ENCODE measurements around the gene ABHD12. TPM values are rescaled to one million over a fixed set of nuclear protein-coding genes. Genes with fewer than 3 reads are reported as not detected.

Gene ABHD12
- polyA plus RNA-seq, result 45.8 TPM
- long read RNA-seq, donor 1, transcript ABHD12-201 (13 exons, 2,117 nt), result major isoform, 9 of 9 reads
- long read RNA-seq, donor 1, partial matches to known transcripts, result 0 of 9 reads
- long read RNA-seq, donor 1, other reads (novel, unspliced or antisense), result 0 of 9 reads
- long read RNA-seq, donor 2, transcript ABHD12-202 (13 exons, 1,725 nt), result minor isoform, 12 of 40 reads
- long read RNA-seq, donor 2, transcript ABHD12-201 (13 exons, 2,117 nt), result major isoform, 23 of 40 reads
- long read RNA-seq, donor 2, partial matches to known transcripts, result 5 of 40 reads
- long read RNA-seq, donor 2, other reads (novel, unspliced or antisense), result 0 of 40 reads
- long read RNA-seq, donor 3, transcript ABHD12-201 (13 exons, 2,117 nt), result major isoform, 23 of 92 reads
- long read RNA-seq, donor 3, transcript ABHD12-202 (13 exons, 1,725 nt), result minor isoform, 6 of 92 reads
- long read RNA-seq, donor 3, partial matches to known transcripts, result 57 of 92 reads
- long read RNA-seq, donor 3, other reads (novel, unspliced or antisense), result 5 of 92 reads
- long read RNA-seq, donor 4, transcript ABHD12-201 (13 exons, 2,117 nt), result major isoform, 6 of 6 reads
- long read RNA-seq, donor 4, partial matches to known transcripts, result 0 of 6 reads
- long read RNA-seq, donor 4, other reads (novel, unspliced or antisense), result 0 of 6 reads
- long read RNA-seq, donor 5, transcript ABHD12-201 (13 exons, 2,117 nt), result major isoform, 7 of 10 reads
- long read RNA-seq, donor 5, partial matches to known transcripts, result 0 of 10 reads
- long read RNA-seq, donor 5, other reads (novel, unspliced or antisense), result 0 of 10 reads
- long read RNA-seq, donor 6, transcript ABHD12-201 (13 exons, 2,117 nt), result major isoform, 11 of 12 reads
- long read RNA-seq, donor 6, partial matches to known transcripts, result 0 of 12 reads
- long read RNA-seq, donor 6, other reads (novel, unspliced or antisense), result 0 of 12 reads
- long read RNA-seq, donor 7, transcript ABHD12-201 (13 exons, 2,117 nt), result major isoform, 7 of 13 reads
- long read RNA-seq, donor 7, partial matches to known transcripts, result 0 of 13 reads
- long read RNA-seq, donor 7, other reads (novel, unspliced or antisense), result 5 of 13 reads
- long read RNA-seq, donor 8, transcript ABHD12-201 (13 exons, 2,117 nt), result major isoform, 22 of 32 reads
- long read RNA-seq, donor 8, partial matches to known transcripts, result 6 of 32 reads
- long read RNA-seq, donor 8, other reads (novel, unspliced or antisense), result 0 of 32 reads
- long read RNA-seq, donor 9, transcript ABHD12-202 (13 exons, 1,725 nt), result minor isoform, 6 of 21 reads
- long read RNA-seq, donor 9, transcript ABHD12-201 (13 exons, 2,117 nt), result major isoform, 15 of 21 reads
- long read RNA-seq, donor 9, partial matches to known transcripts, result 0 of 21 reads
- long read RNA-seq, donor 9, other reads (novel, unspliced or antisense), result 0 of 21 reads
- long read RNA-seq, donor 10, transcript ABHD12-201 (13 exons, 2,117 nt), result major isoform, 16 of 34 reads
- long read RNA-seq, donor 10, partial matches to known transcripts, result 16 of 34 reads
- long read RNA-seq, donor 10, other reads (novel, unspliced or antisense), result 0 of 34 reads
- long read RNA-seq, donor 11, transcript ABHD12-201 (13 exons, 2,117 nt), result major isoform, 18 of 21 reads
- long read RNA-seq, donor 11, partial matches to known transcripts, result 0 of 21 reads
- long read RNA-seq, donor 11, other reads (novel, unspliced or antisense), result 0 of 21 reads

GRCh38 chr20:25390538-25391528 lies at the start of gene ABHD12:
TSS of gene ABHD12 (minus strand) at chr20:25390835. CDS start at chr20:25390703, 132 bp downstream.
- no peaks in the 10 kb centered on the region for H3K4me1 ChIP-seq (ENCODE audit: control insufficient read depth, insufficient read depth, low read length)
- H3K9me3 ChIP-seq (ENCODE audit: control insufficient read depth, low read depth, low read length), result no peaks in the 10 kb centered on the region
- peak within 1 kb of the TSS; percentile 87 for H3K4me3 ChIP-seq (ENCODE audit: low read length)
- peak; percentile 96 to 98 for DNase-seq
- 7% methylated on average over 3 of the region's 91 CpGs for WGBS (ENCODE audit: insufficient coverage, low lambda C conversion rate)
- H3K36me3 ChIP-seq (ENCODE audit: control insufficient read depth, insufficient read depth, low read length), result peaks cover 3% of the 10 kb centered on the region
- H3K27me3 ChIP-seq (ENCODE audit: control insufficient read depth, insufficient read depth, low read length), result no peaks in the 10 kb centered on the region
- H3K27ac ChIP-seq (ENCODE audit: low read length), result peak within 1 kb of the TSS; percentile 88

- Histone ChIP-seq H3K4me1 (ENCODE audit: control insufficient read depth, insufficient read depth, low read length) (no peaks in the 10 kb centered on the region), H3K27me3 (ENCODE audit: control insufficient read depth, insufficient read depth, low read length) (no peaks in the 10 kb centered on the region), H3K9me3 (ENCODE audit: control insufficient read depth, low read depth, low read length) (no peaks in the 10 kb centered on the region), H3K27ac (ENCODE audit: low read length) (no peak overlapping the region), H3K4me3 (ENCODE audit: low read length) (no peak overlapping the region), H3K36me3 (ENCODE audit: control insufficient read depth, insufficient read depth, low read length) (peaks cover 5% of the 10 kb centered on the region)
- whole genome bisulfite sequencing (ENCODE audit: insufficient coverage, low lambda C conversion rate), result 100% methylated on average over 2 of the region's 3 CpGs
- DNase-seq, result no peak
These were observed 48.7 kb upstream of the ABHD12 start for GRCh38 chr20:25439328-25439727.

- no CpG with 5 or more reads among the region's 4 CpGs for whole genome bisulfite sequencing (ENCODE audit: insufficient coverage, low lambda C conversion rate)
- H3K27ac ChIP-seq (ENCODE audit: low read length), result no peak overlapping the region
- no peak for DNase-seq
These were observed 46.5 kb upstream of the ABHD12 start for GRCh38 chr20:25437153-25437581.

DNA sequence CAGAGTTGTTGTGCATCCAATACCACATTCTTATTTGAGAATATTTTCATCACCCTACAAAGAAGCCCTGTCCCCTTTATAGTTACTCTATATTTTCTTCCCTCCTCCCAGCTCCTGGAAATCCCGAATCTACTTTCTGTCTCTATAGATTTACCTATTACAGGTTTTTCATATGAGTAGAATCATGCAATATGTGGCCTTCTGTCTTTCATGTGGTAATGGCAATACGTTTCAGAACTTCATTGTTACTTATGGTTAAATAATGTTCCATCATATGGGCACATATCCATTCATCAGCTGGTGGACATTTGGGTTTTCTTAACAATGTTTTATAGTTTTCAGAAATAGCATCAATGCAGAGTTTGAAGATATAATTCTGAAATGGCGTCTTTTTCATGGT lies 33.9 kb upstream of the ABHD12 start:
- H3K9me3 ChIP-seq (ENCODE audit: control insufficient read depth, low read depth, low read length), result no peaks in the 10 kb centered on the region
- no peaks in the 10 kb centered on the region for H3K4me1 ChIP-seq (ENCODE audit: control insufficient read depth, insufficient read depth, low read length)
- H3K36me3 ChIP-seq (ENCODE audit: control insufficient read depth, insufficient read depth, low read length), result peaks cover 2% of the 10 kb centered on the region
- WGBS (ENCODE audit: insufficient coverage, low lambda C conversion rate), result 100% methylated on average over 2 of the region's 3 CpGs
- no peak for DNase-seq
- no peak overlapping the region for H3K4me3 ChIP-seq (ENCODE audit: low read length)
- H3K27ac ChIP-seq (ENCODE audit: low read length), result no peak overlapping the region
- no peaks in the 10 kb centered on the region for H3K27me3 ChIP-seq (ENCODE audit: control insufficient read depth, insufficient read depth, low read length)

More at GRCh38 chr20:25437153-25437581, 46.5 kb upstream of the ABHD12 start:
- Histone ChIP-seq H3K36me3 (ENCODE audit: control insufficient read depth, insufficient read depth, low read length) (peaks cover 5% of the 10 kb centered on the region), H3K4me1 (ENCODE audit: control insufficient read depth, insufficient read depth, low read length) (no peaks in the 10 kb centered on the region), H3K4me3 (ENCODE audit: low read length) (no peak overlapping the region), H3K9me3 (ENCODE audit: control insufficient read depth, low read depth, low read length) (no peaks in the 10 kb centered on the region), H3K27me3 (ENCODE audit: control insufficient read depth, insufficient read depth, low read length) (no peaks in the 10 kb centered on the region)

GRCh38 chr20:25422032-25422431 lies 31.4 kb upstream of the ABHD12 start:
- Histone ChIP-seq H3K27me3 (ENCODE audit: control insufficient read depth, insufficient read depth, low read length) (no peaks in the 10 kb centered on the region), H3K27ac (ENCODE audit: low read length) (no peak overlapping the region), H3K4me3 (ENCODE audit: low read length) (no peak overlapping the region), H3K4me1 (ENCODE audit: control insufficient read depth, insufficient read depth, low read length) (no peaks in the 10 kb centered on the region), H3K9me3 (ENCODE audit: control insufficient read depth, low read depth, low read length) (no peaks in the 10 kb centered on the region), H3K36me3 (ENCODE audit: control insufficient read depth, insufficient read depth, low read length) (peaks cover 5% of the 10 kb centered on the region)
- WGBS (ENCODE audit: insufficient coverage, low lambda C conversion rate), result 83% methylated on average over 1 of the region's 4 CpGs
- no peak for DNase-seq

GRCh38 chr20:25421102-25421501 lies 30.5 kb upstream of the ABHD12 start:
- DNase-seq, result no peak
- Histone ChIP-seq H3K27ac (ENCODE audit: low read length) (no peak overlapping the region), H3K36me3 (ENCODE audit: control insufficient read depth, insufficient read depth, low read length) (peaks cover 3% of the 10 kb centered on the region), H3K9me3 (ENCODE audit: control insufficient read depth, low read depth, low read length) (no peaks in the 10 kb centered on the region), H3K4me1 (ENCODE audit: control insufficient read depth, insufficient read depth, low read length) (no peaks in the 10 kb centered on the region), H3K4me3 (ENCODE audit: low read length) (no peak overlapping the region), H3K27me3 (ENCODE audit: control insufficient read depth, insufficient read depth, low read length) (no peaks in the 10 kb centered on the region)

GRCh38 chr20:25418776-25419175 lies 28.1 kb upstream of the ABHD12 start:
- Histone ChIP-seq H3K27me3 (ENCODE audit: control insufficient read depth, insufficient read depth, low read length) (no peaks in the 10 kb centered on the region), H3K4me3 (ENCODE audit: low read length) (no peak overlapping the region), H3K9me3 (ENCODE audit: control insufficient read depth, low read depth, low read length) (no peaks in the 10 kb centered on the region), H3K4me1 (ENCODE audit: control insufficient read depth, insufficient read depth, low read length) (no peaks in the 10 kb centered on the region), H3K27ac (ENCODE audit: low read length) (no peak overlapping the region), H3K36me3 (ENCODE audit: control insufficient read depth, insufficient read depth, low read length) (peaks cover 3% of the 10 kb centered on the region)
- DNase-seq, result no peak
- no CpG with 5 or more reads among the region's 1 CpG for WGBS (ENCODE audit: insufficient coverage, low lambda C conversion rate)

- no peak for DNase-seq
- Histone ChIP-seq H3K36me3 (ENCODE audit: control insufficient read depth, insufficient read depth, low read length) (no peaks in the 10 kb centered on the region), H3K4me3 (ENCODE audit: low read length) (no peak overlapping the region), H3K27ac (ENCODE audit: low read length) (no peak overlapping the region), H3K4me1 (ENCODE audit: control insufficient read depth, insufficient read depth, low read length) (peaks cover 2% of the 10 kb centered on the region), H3K9me3 (ENCODE audit: control insufficient read depth, low read depth, low read length) (no peaks in the 10 kb centered on the region), H3K27me3 (ENCODE audit: control insufficient read depth, insufficient read depth, low read length) (no peaks in the 10 kb centered on the region)
- WGBS (ENCODE audit: insufficient coverage, low lambda C conversion rate), result 100% methylated on average over 1 of the region's 5 CpGs
These were observed 18.3 kb upstream of the ABHD12 start for GRCh38 chr20:25408890-25409289.

DNA sequence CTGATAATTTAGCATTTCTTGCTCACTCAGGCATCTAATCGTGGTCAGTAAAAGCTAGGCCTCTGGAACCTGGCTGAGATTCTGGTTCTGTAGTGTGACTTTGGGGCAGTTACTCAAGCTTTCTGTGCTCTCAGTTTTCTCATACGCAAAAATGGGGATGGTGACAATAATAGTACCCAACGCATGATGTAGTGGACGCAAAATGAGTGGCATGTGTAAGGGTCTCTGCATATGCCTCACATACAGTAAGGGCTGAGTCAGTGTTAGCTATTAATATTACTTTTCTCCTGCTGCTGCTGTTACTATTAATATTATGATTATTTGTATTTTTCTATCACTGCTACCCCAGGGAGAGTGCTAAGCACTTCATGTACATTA lies 17.5 kb upstream of the ABHD12 start:
- peaks cover 2% of the 10 kb centered on the region for H3K4me1 ChIP-seq (ENCODE audit: control insufficient read depth, insufficient read depth, low read length)
- peak overlapping the region; percentile 71 for H3K4me3 ChIP-seq (ENCODE audit: low read length)
- no peaks in the 10 kb centered on the region for H3K36me3 ChIP-seq (ENCODE audit: control insufficient read depth, insufficient read depth, low read length)
- no peak for DNase-seq
- WGBS (ENCODE audit: insufficient coverage, low lambda C conversion rate), result no CpG with 5 or more reads among the region's 4 CpGs
- H3K27me3 ChIP-seq (ENCODE audit: control insufficient read depth, insufficient read depth, low read length), result no peaks in the 10 kb centered on the region
- no peak overlapping the region for H3K27ac ChIP-seq (ENCODE audit: low read length)
- peaks cover 1% of the 10 kb centered on the region for H3K9me3 ChIP-seq (ENCODE audit: control insufficient read depth, low read depth, low read length)

Measured in large intestine (tissue), 12 donors.